GM21576 (cell line): ENCODE measurements around the gene VAV2.
"Not testable (repeated sequence)": the region's sequence is repeated elsewhere in the genome, so short reads cannot be mapped to it uniquely, and the experiment has no call there.

ENCODE experiments used
- ATAC-seq: cut with Tn5 transposase; IDR thresholded peaks from one replicate; pipeline ENCODE4 v1.9.1; 2021; ENCODE audit warnings: mild to moderate bottlenecking, moderate library complexity; ENCODE audit not compliant: unreplicated experiment

The VAV2 gene

GRCh38 chr9:133775951-133776905, 215.9 kb downstream of the VAV2 start:
- ATAC-seq, result no peak

GRCh38 chr9:133775291-133775690, 216.8 kb downstream of the VAV2 start:
- no peak for ATAC-seq

GRCh38 chr9:133774799-133775198, 217.3 kb downstream of the VAV2 start:
- no peak for ATAC-seq

GRCh38 chr9:133773889-133774655, 218.1 kb downstream of the VAV2 start:
- no peak for ATAC-seq

GRCh38 chr9:133772581-133772980, 219.5 kb downstream of the VAV2 start:
- no peak for ATAC-seq

- no peak for ATAC-seq
Observed at GRCh38 chr9:133771486-133772482, 220.3 kb downstream of the VAV2 start.

- ATAC-seq, result no peak
Observed at GRCh38 chr9:133770076-133770777, 221.9 kb downstream of the VAV2 start.

- ATAC-seq, result no peak
Observed at GRCh38 chr9:133769511-133770075, 222.5 kb downstream of the VAV2 start.

- no peak for ATAC-seq
Observed at GRCh38 chr9:133768859-133769510, 223.1 kb downstream of the VAV2 start.

GRCh38 chr9:133768371-133768858, 223.7 kb downstream of the VAV2 start:
- no peak for ATAC-seq

GRCh38 chr9:133767625-133768024, 224.5 kb downstream of the VAV2 start:
- ATAC-seq, result no peak

- no peak for ATAC-seq
Observed at GRCh38 chr9:133767008-133767407, 225.1 kb downstream of the VAV2 start.

- not testable (repeated sequence) for ATAC-seq
Observed at GRCh38 chr9:133766234-133766633, 225.9 kb downstream of the VAV2 start.

GRCh38 chr9:133763272-133764183, 228.6 kb downstream of the VAV2 start:
- no peak for ATAC-seq

GRCh38 chr9:133762488-133763271, 229.4 kb downstream of the VAV2 start:
- no peak for ATAC-seq

- no peak for ATAC-seq
Observed at GRCh38 chr9:133761641-133762248, 230.4 kb downstream of the VAV2 start.
